HFF-Myc (cell line): ENCODE measurements around the gene LETM1.

Experiments used
- DNase-seq: peaks from one replicate; pipeline ENCODE4 v3.0.0-alpha.2; 2011; ENCODE audit warnings: low read depth; ENCODE audit errors: extremely low read depth
- H3K4me3 ChIP-seq: replicated peaks from 2 replicates; pipeline ENCODE4 v1.5.1; 2011; ENCODE audit warnings: low read depth, mild to moderate bottlenecking, control low read depth, low read length
- TF ChIP-seq, protein P1 (sequence below): IDR thresholded peaks from 2 replicates; pipeline ENCODE4 v1.5.1; 2012; ENCODE audit warnings: mild to moderate bottlenecking, low read depth, low read length, control low read depth; ENCODE audit errors: missing control alignments

The LETM1 gene

DNA sequence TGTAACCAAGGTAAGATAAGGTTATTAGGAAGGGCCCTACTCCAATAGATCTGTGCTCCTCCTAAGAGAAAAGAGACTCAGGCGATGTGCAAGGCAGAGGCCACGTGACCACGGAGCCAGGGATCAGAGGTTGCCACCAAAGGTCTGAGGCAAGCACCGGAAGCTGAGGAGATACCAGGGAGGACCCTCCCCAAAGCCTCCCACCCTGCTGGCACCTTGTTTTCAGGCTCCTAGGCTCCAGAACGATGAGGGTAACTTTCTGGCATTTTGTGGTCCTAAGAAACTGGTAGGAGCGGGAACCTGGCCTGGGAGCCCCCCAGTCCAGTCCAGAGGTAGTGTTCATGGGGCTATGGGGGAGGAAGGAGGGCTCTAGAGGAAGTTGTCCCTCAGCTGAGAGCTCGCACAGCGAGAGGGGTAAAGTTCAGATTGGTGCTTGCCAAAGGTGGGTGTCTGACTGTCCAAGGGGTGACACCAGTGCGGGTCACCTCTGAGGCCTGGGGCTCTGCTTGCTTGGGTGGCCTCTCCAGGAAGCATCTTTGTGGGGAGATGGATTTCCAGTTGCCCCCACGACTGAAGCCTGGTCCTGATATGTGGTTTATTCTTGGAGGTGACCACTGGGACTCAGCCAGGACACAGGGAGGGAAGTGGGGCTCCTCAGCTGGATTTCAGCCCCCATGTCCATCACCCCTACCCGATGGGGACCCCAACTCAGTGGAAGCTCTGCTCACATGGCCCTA lies 7.5 kb upstream of the LETM1 start:
- no peak overlapping the region for H3K4me3 ChIP-seq
- DNase-seq = no peak
- TF ChIP-seq, protein P1, sequence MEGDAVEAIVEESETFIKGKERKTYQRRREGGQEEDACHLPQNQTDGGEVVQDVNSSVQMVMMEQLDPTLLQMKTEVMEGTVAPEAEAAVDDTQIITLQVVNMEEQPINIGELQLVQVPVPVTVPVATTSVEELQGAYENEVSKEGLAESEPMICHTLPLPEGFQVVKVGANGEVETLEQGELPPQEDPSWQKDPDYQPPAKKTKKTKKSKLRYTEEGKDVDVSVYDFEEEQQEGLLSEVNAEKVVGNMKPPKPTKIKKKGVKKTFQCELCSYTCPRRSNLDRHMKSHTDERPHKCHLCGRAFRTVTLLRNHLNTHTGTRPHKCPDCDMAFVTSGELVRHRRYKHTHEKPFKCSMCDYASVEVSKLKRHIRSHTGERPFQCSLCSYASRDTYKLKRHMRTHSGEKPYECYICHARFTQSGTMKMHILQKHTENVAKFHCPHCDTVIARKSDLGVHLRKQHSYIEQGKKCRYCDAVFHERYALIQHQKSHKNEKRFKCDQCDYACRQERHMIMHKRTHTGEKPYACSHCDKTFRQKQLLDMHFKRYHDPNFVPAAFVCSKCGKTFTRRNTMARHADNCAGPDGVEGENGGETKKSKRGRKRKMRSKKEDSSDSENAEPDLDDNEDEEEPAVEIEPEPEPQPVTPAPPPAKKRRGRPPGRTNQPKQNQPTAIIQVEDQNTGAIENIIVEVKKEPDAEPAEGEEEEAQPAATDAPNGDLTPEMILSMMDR = no peak

DNA sequence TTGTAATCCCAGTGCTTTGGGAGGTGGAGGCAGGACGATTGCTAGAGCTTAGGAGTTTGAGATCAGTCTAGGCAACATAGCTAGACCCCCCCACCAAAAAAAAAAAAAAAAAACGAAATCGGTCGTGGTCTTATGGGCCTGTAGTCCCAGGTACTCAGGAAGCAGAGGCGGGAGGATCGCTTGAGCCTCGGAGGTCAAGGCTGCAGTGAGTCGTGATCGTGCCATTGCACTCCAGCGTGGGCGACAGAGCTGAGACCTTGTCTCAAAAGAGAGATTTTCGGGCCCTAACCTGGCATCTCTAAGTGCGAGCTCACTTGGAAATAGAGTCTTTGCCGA lies 7.0 kb upstream of the LETM1 start:
- TF ChIP-seq, protein P1 = no peak
- H3K4me3 ChIP-seq = no peak overlapping the region
- no peak for DNase-seq

DNA sequence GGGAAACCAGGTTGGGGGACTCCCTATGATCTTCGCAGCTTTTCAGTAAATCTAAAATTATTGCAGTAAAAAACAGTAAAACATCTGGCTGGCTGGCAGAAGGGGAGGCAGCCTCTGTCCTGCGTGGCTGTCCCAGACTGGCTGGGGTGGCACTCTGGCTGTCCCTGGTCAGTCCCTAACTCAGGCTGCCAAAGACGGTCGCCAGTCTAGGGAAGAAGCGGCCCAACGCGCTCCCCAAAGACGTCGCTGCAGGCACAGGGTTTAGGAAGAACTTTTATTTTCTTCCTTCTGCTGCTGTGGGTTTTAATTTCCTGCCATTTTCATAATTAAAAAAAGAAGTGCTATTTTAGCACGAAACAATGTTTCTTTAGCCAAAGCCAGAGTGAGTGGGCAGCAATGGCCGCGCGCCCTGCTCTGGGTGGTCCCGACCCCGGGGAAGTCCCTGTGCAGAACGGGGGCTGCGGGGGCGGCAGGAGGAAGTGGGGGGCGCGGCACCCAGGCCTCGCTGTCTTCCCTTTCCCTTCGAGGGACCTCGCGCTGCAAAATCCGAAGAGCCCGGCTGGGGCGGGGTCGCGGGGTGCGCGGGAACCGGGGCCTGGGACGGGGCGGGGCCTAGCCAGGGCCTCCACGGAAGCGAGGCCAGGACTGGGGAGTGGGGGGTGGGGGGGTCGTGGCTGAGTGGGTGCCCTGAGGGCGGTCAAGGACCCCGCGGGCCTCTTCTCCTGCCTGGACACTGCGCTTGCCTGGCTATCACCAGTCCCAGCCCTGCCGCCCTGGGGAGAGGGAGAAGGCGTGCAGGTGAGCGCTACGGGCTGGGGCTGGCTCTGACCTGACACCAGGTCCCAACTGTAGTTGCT lies 6.3 kb upstream of the LETM1 start:
- no peak for DNase-seq
- TF ChIP-seq, protein P1 = no peak
- H3K4me3 ChIP-seq = no peak overlapping the region

DNA sequence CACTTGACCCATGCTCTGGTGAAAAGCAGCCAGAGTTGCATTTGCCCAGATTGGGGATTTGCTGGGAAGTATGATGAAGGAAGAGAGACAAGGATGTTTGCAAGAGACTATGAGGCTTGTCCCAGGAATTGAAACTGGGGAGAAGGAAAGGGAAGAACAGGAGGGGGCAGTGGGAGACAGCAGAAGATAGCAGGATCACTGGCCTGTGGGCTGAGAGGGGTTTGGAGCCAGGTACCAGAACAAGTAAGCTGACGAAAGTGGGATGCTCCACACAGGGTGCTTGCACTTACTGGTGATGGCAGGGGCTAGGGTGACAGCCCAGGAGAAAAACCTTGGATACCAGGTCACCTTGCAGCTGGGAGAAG lies 3.4 kb upstream of the LETM1 start:
- H3K4me3 ChIP-seq = no peak overlapping the region
- no peak for DNase-seq
- TF ChIP-seq, protein P1 = no peak

DNA sequence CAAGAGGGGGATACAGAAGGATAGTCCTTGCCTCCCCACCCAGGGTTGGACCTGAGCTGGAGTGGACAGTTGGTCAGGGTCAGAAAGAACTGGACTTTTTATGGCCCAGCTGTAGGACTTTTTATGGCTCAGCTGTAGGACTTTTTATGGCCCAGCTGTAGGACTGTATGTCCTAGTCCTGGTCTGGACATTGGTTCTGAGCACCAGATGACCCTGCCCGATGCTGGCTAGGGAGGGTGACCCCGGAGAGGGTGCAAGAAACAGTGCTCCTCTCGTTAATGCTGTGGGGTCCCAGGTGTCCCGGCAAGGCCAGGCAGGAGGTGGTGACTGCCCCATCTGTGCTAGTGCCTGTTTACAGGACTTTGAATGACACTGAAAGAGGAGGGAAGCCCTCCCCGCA lies 2.0 kb upstream of the LETM1 start:
- TF ChIP-seq, protein P1 = no peak
- no peak for DNase-seq
- no peak overlapping the region for H3K4me3 ChIP-seq

DNA sequence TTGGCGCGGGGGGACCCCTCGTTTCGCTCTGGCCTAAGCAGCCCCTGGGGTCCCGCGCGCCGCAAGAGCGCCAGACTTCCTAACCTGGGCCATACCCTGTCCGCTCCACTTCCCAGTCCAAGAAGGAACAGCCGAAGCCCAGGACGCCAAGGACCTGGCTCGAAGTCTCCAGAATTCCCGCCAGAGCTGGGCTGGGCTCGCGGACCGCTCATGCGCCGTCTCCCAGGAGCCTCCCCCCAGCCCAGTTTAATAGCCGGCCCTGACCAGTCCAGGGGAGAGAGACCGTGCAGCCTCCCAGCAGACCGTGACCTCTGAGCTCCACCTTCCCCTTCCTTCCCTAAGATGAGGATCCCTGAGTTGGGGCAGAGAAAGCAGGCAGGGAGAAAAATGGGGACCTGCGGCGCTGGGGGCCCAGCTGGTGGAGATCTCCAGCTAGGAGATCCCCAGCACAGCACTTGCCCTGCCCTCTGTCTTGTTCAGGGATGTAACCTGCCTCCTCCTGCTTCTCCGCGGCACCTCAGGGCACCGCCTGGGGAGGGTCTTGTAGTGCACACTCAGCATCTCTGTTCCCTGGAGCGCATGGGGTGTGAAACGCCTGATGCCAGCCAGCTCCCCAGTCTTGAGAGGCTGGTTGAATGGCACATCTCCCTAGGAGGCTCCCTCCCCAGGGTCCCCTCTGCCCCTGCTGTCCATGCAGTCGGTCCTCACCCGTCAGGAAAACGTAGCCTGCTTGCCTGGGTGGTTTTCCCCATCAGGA lies 1.2 kb upstream of the LETM1 start:
- no peak for DNase-seq
- peak overlapping the region; percentile 94 for H3K4me3 ChIP-seq
- TF ChIP-seq, protein P1 = no peak
